ENCODE measurements around the gene ZSCAN10. TPM values are rescaled to one million over a fixed set of nuclear protein-coding genes. Genes with fewer than 3 reads are reported as not detected.
A peak's percentile ranks its signal among the peaks of the same experiment; 100 is the strongest.
"Not testable (repeated sequence)": the region's sequence is repeated elsewhere in the genome, so short reads cannot be mapped to it uniquely, and the experiment has no call there.

Gene ZSCAN10
- total RNA-seq, 1 donor from 2014 or later: 0.37 TPM

- no peak for DNase-seq (ENCODE audit: low spot score)
Measured at GRCh38 chr16:3063625-3064386, 35.3 kb downstream of the ZSCAN10 start.

- no peak for DNase-seq (ENCODE audit: low spot score)
Measured at GRCh38 chr16:3062553-3062952, 36.5 kb downstream of the ZSCAN10 start.

GRCh38 chr16:3060339-3061127, 38.6 kb downstream of the ZSCAN10 start:
- no peak for DNase-seq (ENCODE audit: low spot score)

- DNase-seq (ENCODE audit: low spot score): no peak
Measured at GRCh38 chr16:3059723-3060242, 39.3 kb downstream of the ZSCAN10 start.

GRCh38 chr16:3059041-3059722, 39.9 kb downstream of the ZSCAN10 start:
- DNase-seq (ENCODE audit: low spot score): peak; percentile 87

- no peak for DNase-seq (ENCODE audit: low spot score)
Measured at GRCh38 chr16:3058139-3059030, 40.7 kb downstream of the ZSCAN10 start.

GRCh38 chr16:3057181-3058138, 41.6 kb downstream of the ZSCAN10 start:
- no peak for DNase-seq (ENCODE audit: low spot score)

GRCh38 chr16:3056336-3057180, 42.5 kb downstream of the ZSCAN10 start:
- DNase-seq (ENCODE audit: low spot score): no peak

- not testable (repeated sequence) for DNase-seq (ENCODE audit: low spot score)
Measured at GRCh38 chr16:3055734-3056115, 43.4 kb downstream of the ZSCAN10 start.

GRCh38 chr16:3054965-3055733, 43.9 kb downstream of the ZSCAN10 start:
- no peak for DNase-seq (ENCODE audit: low spot score)

GRCh38 chr16:3053330-3053710, 45.8 kb downstream of the ZSCAN10 start:
- DNase-seq (ENCODE audit: low spot score): not testable (repeated sequence)

- not testable (repeated sequence) for DNase-seq (ENCODE audit: low spot score)
Measured at GRCh38 chr16:3052571-3053329, 46.3 kb downstream of the ZSCAN10 start.

GRCh38 chr16:3051494-3051893, 47.6 kb downstream of the ZSCAN10 start:
- DNase-seq (ENCODE audit: low spot score): no peak

GRCh38 chr16:3051009-3051408, 48.1 kb downstream of the ZSCAN10 start:
- no peak for DNase-seq (ENCODE audit: low spot score)

- no peak for DNase-seq (ENCODE audit: low spot score)
Measured at GRCh38 chr16:3050487-3050886, 48.6 kb downstream of the ZSCAN10 start.

- no peak for DNase-seq (ENCODE audit: low spot score)
Measured at GRCh38 chr16:3049921-3050481, 49.1 kb downstream of the ZSCAN10 start.

- DNase-seq (ENCODE audit: low spot score): no peak
Measured at GRCh38 chr16:3047387-3047720, 51.7 kb downstream of the ZSCAN10 start.
